ENCODE results near the gene UPP2. TPM values are rescaled to one million over a fixed set of nuclear protein-coding genes. Genes with fewer than 3 reads are reported as not detected.
A peak's percentile ranks its signal among the peaks of the same experiment; 100 is the strongest.

The UPP2 gene
- total and polyA plus RNA-seq, 2 of the 13 experiments (the other 11 are each of a cell fraction or from before 2014, with no cell fraction given): 0.07 to 0.28 TPM

DNA sequence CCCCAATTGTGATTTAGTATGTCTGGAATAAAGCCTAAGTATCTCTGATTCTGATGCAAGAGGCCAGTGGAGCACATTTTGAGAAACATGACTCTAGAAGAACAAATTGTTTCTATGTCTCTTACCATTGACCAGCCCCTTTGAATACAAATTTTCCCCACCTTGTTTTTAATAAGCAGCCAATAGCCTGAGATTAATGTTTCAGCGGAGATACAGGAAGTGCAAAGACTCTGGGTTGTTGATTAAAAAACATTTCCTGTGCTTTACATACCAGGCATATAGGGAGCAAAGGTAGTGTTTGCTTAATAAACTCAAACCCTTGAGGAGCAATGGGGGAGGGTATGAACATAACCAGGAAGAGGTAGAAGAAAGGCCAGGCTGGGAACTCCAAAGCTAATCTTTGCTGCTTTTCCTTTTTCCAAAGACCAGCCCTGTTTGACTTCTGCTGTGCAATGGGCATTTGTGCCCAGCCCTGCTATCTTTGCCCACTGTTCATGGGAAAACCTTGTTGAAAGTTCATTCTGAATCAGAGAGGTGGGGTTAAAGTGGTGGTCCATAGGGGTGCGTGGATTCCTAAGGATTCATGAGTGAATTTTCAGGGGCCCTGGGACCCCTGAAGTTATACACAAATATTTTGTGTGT, 29.3 kb downstream of the UPP2 start (continued):
- TF ChIP-seq ZNF354B (CRISPR knock-in tag; IDR thresholded peaks at IDR 0.05): no peak
- TF ChIP-seq AGO1 (IDR thresholded peaks at IDR 0.05; ENCODE audit: low read depth, low read length, poor library complexity, severe bottlenecking): no peak
- peak; percentile 97 for TF ChIP-seq RXRB (CRISPR knock-in tag; IDR thresholded peaks at IDR 0.05; ENCODE audit: borderline replicate concordance)
- TF ChIP-seq, protein P1, sequence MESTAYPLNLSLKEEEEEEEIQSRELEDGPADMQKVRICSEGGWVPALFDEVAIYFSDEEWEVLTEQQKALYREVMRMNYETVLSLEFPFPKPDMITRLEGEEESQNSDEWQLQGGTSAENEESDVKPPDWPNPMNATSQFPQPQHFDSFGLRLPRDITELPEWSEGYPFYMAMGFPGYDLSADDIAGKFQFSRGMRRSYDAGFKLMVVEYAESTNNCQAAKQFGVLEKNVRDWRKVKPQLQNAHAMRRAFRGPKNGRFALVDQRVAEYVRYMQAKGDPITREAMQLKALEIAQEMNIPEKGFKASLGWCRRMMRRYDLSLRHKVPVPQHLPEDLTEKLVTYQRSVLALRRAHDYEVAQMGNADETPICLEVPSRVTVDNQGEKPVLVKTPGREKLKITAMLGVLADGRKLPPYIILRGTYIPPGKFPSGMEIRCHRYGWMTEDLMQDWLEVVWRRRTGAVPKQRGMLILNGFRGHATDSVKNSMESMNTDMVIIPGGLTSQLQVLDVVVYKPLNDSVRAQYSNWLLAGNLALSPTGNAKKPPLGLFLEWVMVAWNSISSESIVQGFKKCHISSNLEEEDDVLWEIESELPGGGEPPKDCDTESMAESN (CRISPR knock-in tag; conservative IDR thresholded peaks at IDR 0.05): no peak
- no peak; the same call in 1 of the 2 replicates for TF ChIP-seq GLI4 (CRISPR knock-in tag; IDR thresholded peaks at IDR 0.05; ENCODE audit: borderline replicate concordance)
- TF ChIP-seq, protein P2, sequence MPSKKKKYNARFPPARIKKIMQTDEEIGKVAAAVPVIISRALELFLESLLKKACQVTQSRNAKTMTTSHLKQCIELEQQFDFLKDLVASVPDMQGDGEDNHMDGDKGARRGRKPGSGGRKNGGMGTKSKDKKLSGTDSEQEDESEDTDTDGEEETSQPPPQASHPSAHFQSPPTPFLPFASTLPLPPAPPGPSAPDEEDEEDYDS (CRISPR knock-in tag; IDR thresholded peaks at IDR 0.05): peak; percentile 83
- TF ChIP-seq THYN1 (CRISPR knock-in tag; IDR thresholded peaks at IDR 0.05; ENCODE audit: borderline replicate concordance, low read depth): no peak
- no peak for TF ChIP-seq NBN (conservative IDR thresholded peaks at IDR 0.05)
- TF ChIP-seq ZNF335 (CRISPR knock-in tag; IDR thresholded peaks at IDR 0.05): no peak; the same call in 1 of the 2 replicates
- TF ChIP-seq ZNF660 (CRISPR knock-in tag; IDR thresholded peaks at IDR 0.05; ENCODE audit: borderline replicate concordance, low read depth): no peak
- TF ChIP-seq ZNF343 (CRISPR knock-in tag; IDR thresholded peaks at IDR 0.05): no peak
- TF ChIP-seq, protein P3, sequence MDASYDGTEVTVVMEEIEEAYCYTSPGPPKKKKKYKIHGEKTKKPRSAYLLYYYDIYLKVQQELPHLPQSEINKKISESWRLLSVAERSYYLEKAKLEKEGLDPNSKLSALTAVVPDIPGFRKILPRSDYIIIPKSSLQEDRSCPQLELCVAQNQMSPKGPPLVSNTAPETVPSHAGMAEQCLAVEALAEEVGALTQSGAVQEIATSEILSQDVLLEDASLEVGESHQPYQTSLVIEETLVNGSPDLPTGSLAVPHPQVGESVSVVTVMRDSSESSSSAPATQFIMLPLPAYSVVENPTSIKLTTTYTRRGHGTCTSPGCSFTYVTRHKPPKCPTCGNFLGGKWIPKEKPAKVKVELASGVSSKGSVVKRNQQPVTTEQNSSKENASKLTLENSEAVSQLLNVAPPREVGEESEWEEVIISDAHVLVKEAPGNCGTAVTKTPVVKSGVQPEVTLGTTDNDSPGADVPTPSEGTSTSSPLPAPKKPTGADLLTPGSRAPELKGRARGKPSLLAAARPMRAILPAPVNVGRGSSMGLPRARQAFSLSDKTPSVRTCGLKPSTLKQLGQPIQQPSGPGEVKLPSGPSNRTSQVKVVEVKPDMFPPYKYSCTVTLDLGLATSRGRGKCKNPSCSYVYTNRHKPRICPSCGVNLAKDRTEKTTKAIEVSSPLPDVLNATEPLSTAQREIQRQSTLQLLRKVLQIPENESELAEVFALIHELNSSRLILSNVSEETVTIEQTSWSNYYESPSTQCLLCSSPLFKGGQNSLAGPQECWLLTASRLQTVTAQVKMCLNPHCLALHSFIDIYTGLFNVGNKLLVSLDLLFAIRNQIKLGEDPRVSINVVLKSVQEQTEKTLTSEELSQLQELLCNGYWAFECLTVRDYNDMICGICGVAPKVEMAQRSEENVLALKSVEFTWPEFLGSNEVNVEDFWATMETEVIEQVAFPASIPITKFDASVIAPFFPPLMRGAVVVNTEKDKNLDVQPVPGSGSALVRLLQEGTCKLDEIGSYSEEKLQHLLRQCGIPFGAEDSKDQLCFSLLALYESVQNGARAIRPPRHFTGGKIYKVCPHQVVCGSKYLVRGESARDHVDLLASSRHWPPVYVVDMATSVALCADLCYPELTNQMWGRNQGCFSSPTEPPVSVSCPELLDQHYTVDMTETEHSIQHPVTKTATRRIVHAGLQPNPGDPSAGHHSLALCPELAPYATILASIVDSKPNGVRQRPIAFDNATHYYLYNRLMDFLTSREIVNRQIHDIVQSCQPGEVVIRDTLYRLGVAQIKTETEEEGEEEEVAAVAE (CRISPR knock-in tag; IDR thresholded peaks at IDR 0.05; ENCODE audit: borderline replicate concordance): peak; percentile 92
- peak; percentile 93 for TF ChIP-seq RARA (CRISPR knock-in tag; IDR thresholded peaks at IDR 0.05)
- TF ChIP-seq, protein P4, sequence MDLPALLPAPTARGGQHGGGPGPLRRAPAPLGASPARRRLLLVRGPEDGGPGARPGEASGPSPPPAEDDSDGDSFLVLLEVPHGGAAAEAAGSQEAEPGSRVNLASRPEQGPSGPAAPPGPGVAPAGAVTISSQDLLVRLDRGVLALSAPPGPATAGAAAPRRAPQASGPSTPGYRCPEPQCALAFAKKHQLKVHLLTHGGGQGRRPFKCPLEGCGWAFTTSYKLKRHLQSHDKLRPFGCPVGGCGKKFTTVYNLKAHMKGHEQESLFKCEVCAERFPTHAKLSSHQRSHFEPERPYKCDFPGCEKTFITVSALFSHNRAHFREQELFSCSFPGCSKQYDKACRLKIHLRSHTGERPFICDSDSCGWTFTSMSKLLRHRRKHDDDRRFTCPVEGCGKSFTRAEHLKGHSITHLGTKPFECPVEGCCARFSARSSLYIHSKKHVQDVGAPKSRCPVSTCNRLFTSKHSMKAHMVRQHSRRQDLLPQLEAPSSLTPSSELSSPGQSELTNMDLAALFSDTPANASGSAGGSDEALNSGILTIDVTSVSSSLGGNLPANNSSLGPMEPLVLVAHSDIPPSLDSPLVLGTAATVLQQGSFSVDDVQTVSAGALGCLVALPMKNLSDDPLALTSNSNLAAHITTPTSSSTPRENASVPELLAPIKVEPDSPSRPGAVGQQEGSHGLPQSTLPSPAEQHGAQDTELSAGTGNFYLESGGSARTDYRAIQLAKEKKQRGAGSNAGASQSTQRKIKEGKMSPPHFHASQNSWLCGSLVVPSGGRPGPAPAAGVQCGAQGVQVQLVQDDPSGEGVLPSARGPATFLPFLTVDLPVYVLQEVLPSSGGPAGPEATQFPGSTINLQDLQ (CRISPR knock-in tag; IDR thresholded peaks at IDR 0.05): no peak
- TF ChIP-seq FOXJ3 (CRISPR knock-in tag; IDR thresholded peaks at IDR 0.05; ENCODE audit: borderline replicate concordance): peak; percentile 91; the same call in 1 of the 2 replicates
- TF ChIP-seq, protein P5, sequence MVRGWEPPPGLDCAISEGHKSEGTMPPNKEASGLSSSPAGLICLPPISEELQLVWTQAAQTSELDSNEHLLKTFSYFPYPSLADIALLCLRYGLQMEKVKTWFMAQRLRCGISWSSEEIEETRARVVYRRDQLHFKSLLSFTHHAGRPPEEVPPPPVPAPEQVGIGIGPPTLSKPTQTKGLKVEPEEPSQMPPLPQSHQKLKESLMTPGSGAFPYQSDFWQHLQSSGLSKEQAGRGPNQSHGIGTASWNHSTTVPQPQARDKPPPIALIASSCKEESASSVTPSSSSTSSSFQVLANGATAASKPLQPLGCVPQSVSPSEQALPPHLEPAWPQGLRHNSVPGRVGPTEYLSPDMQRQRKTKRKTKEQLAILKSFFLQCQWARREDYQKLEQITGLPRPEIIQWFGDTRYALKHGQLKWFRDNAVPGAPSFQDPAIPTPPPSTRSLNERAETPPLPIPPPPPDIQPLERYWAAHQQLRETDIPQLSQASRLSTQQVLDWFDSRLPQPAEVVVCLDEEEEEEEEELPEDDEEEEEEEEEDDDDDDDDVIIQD (CRISPR knock-in tag; IDR thresholded peaks at IDR 0.05; ENCODE audit: low read depth): peak; percentile 95
- no peak for TF ChIP-seq ZNF30 (CRISPR knock-in tag; IDR thresholded peaks at IDR 0.05)
